Lower leg skin (tissue), 4 donors: ENCODE data around the gene MTMR3. TPM values are rescaled to one million over a fixed set of nuclear protein-coding genes. Genes with fewer than 3 reads are reported as not detected.

Source experiments
- DNase-seq, 2 donors: peaks; one replicate each; pipeline ENCODE4 v3.0.0-alpha.2; 2019; ENCODE audit warnings: low spot score in 2 of 2
- H3K4me3 ChIP-seq: fragments of 200-600 bp; sonication (generic); 2 replicates; pipeline ENCODE4 v1.5.1; 2017; ENCODE audit warnings: mild to moderate bottlenecking, low read depth; ENCODE audit not compliant: poor library complexity, severe bottlenecking
- CTCF ChIP-seq, 3 donors: fragments of 450-650 bp; IDR thresholded peaks; one replicate each; pipeline ENCODE4 v1.5.1; 2016; ENCODE audit warnings: antibody characterized with exemption in 3 of 3, mild to moderate bottlenecking in 3 of 3, moderate library complexity in 2 of 3
- POLR2A ChIP-seq, 2 donors: fragments of 450-650 bp; IDR thresholded peaks; one replicate each; pipeline ENCODE4 v1.6.1; 2016 to 2017; ENCODE audit warnings: antibody characterized with exemption in 2 of 2, mild to moderate bottlenecking in 1 of 2, moderate library complexity in 1 of 2
- WGBS, 2 donors: methylation state at CpG; one replicate each; pipeline ENCODE4 v1.1.5; 2018; 5-methylcytosine and 5-hydroxymethylcytosine counted together
- intact Hi-C: fragments of 100-400 bp; cut with DNase I; formaldehyde crosslinking; loops from one replicate; pipeline ENCODE4 v1.15.0; 2023; ENCODE audit warnings: low total_unique reads
- total RNA-seq, 4 donors: library from RNA; depleted of rRNA; stranded (reverse); fragments of >200 nt; gene quantifications; one replicate each; pipeline ENCODE4 v1.1.0, GENCODE V29; 2016

MTMR3 gene
- total RNA-seq, 4 donors from 2014 or later, result 51.4 to 70.5 (median 62.6) TPM

- 64 to 91% methylated on average over 3 of the region's 3 CpGs for WGBS, 2 donors
- no peak for TF ChIP-seq CTCF (IDR thresholded peaks at IDR 0.05)
- TF ChIP-seq POLR2A (IDR thresholded peaks at IDR 0.05), result no peak
- intact Hi-C loops, result no loop called here
These were observed 179.3 kb downstream of the MTMR3 start for GRCh38 chr22:30062259-30062658.

GRCh38 chr22:30062950-30063349 lies 180.0 kb downstream of the MTMR3 start:
- TF ChIP-seq CTCF (IDR thresholded peaks at IDR 0.05) (no peak), POLR2A (IDR thresholded peaks at IDR 0.05) (no peak)
- intact Hi-C loops, result no loop called here
- WGBS, 2 donors, result 85 to 98% methylated on average over 1 of the region's 1 CpG
- no peak for DNase-seq
- H3K4me3 ChIP-seq, result no peak overlapping the region

More at GRCh38 chr22:30062259-30062658, 179.3 kb downstream of the MTMR3 start:
- DNase-seq, result no peak
- H3K4me3 ChIP-seq, result no peak overlapping the region

- DNase-seq, result no peak
- intact Hi-C loops, result no loop called here
- H3K4me3 ChIP-seq, result no peak overlapping the region
- TF ChIP-seq CTCF (IDR thresholded peaks at IDR 0.05), result no peak
- no peak for TF ChIP-seq POLR2A (IDR thresholded peaks at IDR 0.05)
These were observed 181.2 kb downstream of the MTMR3 start for GRCh38 chr22:30064172-30064571.

- intact Hi-C loops, result no loop called here
- no peak overlapping the region for H3K4me3 ChIP-seq
- DNase-seq, result no peak
- 74 to 78% methylated on average over 2 of the region's 2 CpGs for WGBS, 2 donors
- TF ChIP-seq POLR2A (IDR thresholded peaks at IDR 0.05) (no peak), CTCF (IDR thresholded peaks at IDR 0.05) (no peak)
These were observed 190.8 kb downstream of the MTMR3 start for GRCh38 chr22:30073743-30074142.

GRCh38 chr22:30074147-30074546 lies 191.2 kb downstream of the MTMR3 start:
- 54 to 59% methylated on average over 3 of the region's 3 CpGs for WGBS, 2 donors
- TF ChIP-seq POLR2A (IDR thresholded peaks at IDR 0.05), result no peak
- no peak for TF ChIP-seq CTCF (IDR thresholded peaks at IDR 0.05)
- intact Hi-C loops, result no loop called here
- no peak for DNase-seq
- no peak overlapping the region for H3K4me3 ChIP-seq

GRCh38 chr22:30074994-30075393 lies 192.0 kb downstream of the MTMR3 start:
- intact Hi-C loops, result no loop called here
- no peak overlapping the region for H3K4me3 ChIP-seq
- no peak for DNase-seq
- 85 to 90% methylated on average over 3 of the region's 3 CpGs for WGBS, 2 donors
- TF ChIP-seq CTCF (IDR thresholded peaks at IDR 0.05) (no peak), POLR2A (IDR thresholded peaks at IDR 0.05) (no peak)
